H1 (cell line): Measurements from ENCODE around the gene MLLT11. TPM values are rescaled to one million over a fixed set of nuclear protein-coding genes. Genes with fewer than 3 reads are reported as not detected.

Experiments used
- polyA plus RNA-seq, 7 experiments: library from polyadenylated mRNA; depleted of rRNA in 3 of 7; stranded (reverse) in 5 of 7; unstranded in 2 of 7; fragments of >200 nt in 5 of 7; fragments of 200-250 nt in 2 of 7; gene quantifications; 1 replicate in 5 of 7; 2 replicates in 1 of 7; 4 replicates in 1 of 7; pipeline versions ENCODE4 v1.2.1 to v1.2.3, GENCODE V29; 2011 to 2013; ENCODE audit warnings: missing spikeins in 2 of 7, mixed read lengths in 2 of 7
- small RNA-seq: library from polyadenylated mRNA; stranded (forward); fragments of <200 nt; extraction: miRNeasy Mini kit (QIAGEN cat#:217004); gene quantifications from one replicate; pipeline ENCODE3, GENCODE V24; 2013; ENCODE audit not compliant: insufficient read depth
- total RNA-seq: library from RNA; stranded (reverse); fragmentation: NEBNext Ultra II Directional; extraction: Animal tissue kit (Norgen Biotek cat#: 25700); gene quantifications from 2 replicates; pipeline ENCODE4 v1.2.1, GENCODE V29; 2021

The MLLT11 gene
- total and polyA plus RNA-seq, 2 of the 8 experiments (the other 6 are each of a cell fraction or from before 2014, with no cell fraction given): 13.7 to 18.1 TPM

Small RNA genes within 50 kb of the gene (small RNA-seq; reads per million reads assigned to genes)
- not detected for gene RNU6-884P

Other genes with a start within 250 kb of the MLLT11 start
- gene ARNT, start 183.8 kb upstream of the MLLT11 start, total RNA-seq: 28.5 and 29.4 TPM in 2 replicates
- 18.6 and 19.0 TPM in 2 replicates for gene ARNT, start 183.8 kb upstream of the MLLT11 start, polyA plus RNA-seq (2011; rRNA removed)
- gene CTXND2, start 173.3 kb upstream of the MLLT11 start, total RNA-seq: not detected in 2 replicates
- not detected in 2 replicates for gene CTXND2, start 173.3 kb upstream of the MLLT11 start, polyA plus RNA-seq (2011; rRNA removed)
- 48.8 and 49.9 TPM in 2 replicates for gene SETDB1, start 134.0 kb upstream of the MLLT11 start, total RNA-seq
- 26.9 and 27.5 TPM in 2 replicates for gene SETDB1, start 134.0 kb upstream of the MLLT11 start, polyA plus RNA-seq (2011; rRNA removed)
- 237 and 241 TPM in 2 replicates for gene CERS2, start 85.6 kb upstream of the MLLT11 start, total RNA-seq
- gene CERS2, start 85.6 kb upstream of the MLLT11 start, polyA plus RNA-seq (2011; rRNA removed): 153 and 216 TPM in 2 replicates
- 1.5 and 1.8 TPM in 2 replicates for gene ANXA9, start 78.1 kb upstream of the MLLT11 start, total RNA-seq
- 3.3 and 3.5 TPM in 2 replicates for gene ANXA9, start 78.1 kb upstream of the MLLT11 start, polyA plus RNA-seq (2011; rRNA removed)
- gene MINDY1, start 53.5 kb upstream of the MLLT11 start, total RNA-seq: 10.6 and 11.4 TPM in 2 replicates
- gene MINDY1, start 53.5 kb upstream of the MLLT11 start, polyA plus RNA-seq (2011; rRNA removed): 10.3 and 11.5 TPM in 2 replicates
- 27.5 and 32.8 TPM in 2 replicates for gene PRUNE1, start 51.9 kb upstream of the MLLT11 start, total RNA-seq
- gene PRUNE1, start 51.9 kb upstream of the MLLT11 start, polyA plus RNA-seq (2011; rRNA removed): 42.8 and 54.2 TPM in 2 replicates
- gene BNIPL, start 23.8 kb upstream of the MLLT11 start, total RNA-seq: 2.3 and 2.4 TPM in 2 replicates
- 3.3 and 3.5 TPM in 2 replicates for gene BNIPL, start 23.8 kb upstream of the MLLT11 start, polyA plus RNA-seq (2011; rRNA removed)
- gene C1orf56, start 12.6 kb upstream of the MLLT11 start, total RNA-seq: 3.0 and 5.0 TPM in 2 replicates
- gene C1orf56, start 12.6 kb upstream of the MLLT11 start, polyA plus RNA-seq (2011; rRNA removed): 3.4 and 5.6 TPM in 2 replicates
- 67.8 and 74.1 TPM in 2 replicates for gene CDC42SE1, start 775 bp upstream of the MLLT11 start, total RNA-seq
- gene CDC42SE1, start 775 bp upstream of the MLLT11 start, polyA plus RNA-seq (2011; rRNA removed): 29.0 and 30.5 TPM in 2 replicates
- 1.9 and 2.4 TPM in 2 replicates for gene GABPB2, start 10.4 kb downstream of the MLLT11 start, total RNA-seq
- 1.4 and 1.8 TPM in 2 replicates for gene GABPB2, start 10.4 kb downstream of the MLLT11 start, polyA plus RNA-seq (2011; rRNA removed)
- gene SEMA6C, start 86.2 kb downstream of the MLLT11 start, total RNA-seq: 15.7 and 17.5 TPM in 2 replicates
- 12.2 and 22.7 TPM in 2 replicates for gene SEMA6C, start 86.2 kb downstream of the MLLT11 start, polyA plus RNA-seq (2011; rRNA removed)
- not detected in 2 replicates for gene TNFAIP8L2, start 96.3 kb downstream of the MLLT11 start, total RNA-seq
- not detected in 2 replicates for gene TNFAIP8L2, start 96.3 kb downstream of the MLLT11 start, polyA plus RNA-seq (2011; rRNA removed)
- gene LYSMD1, start 105.5 kb downstream of the MLLT11 start, total RNA-seq: 4.9 and 6.0 TPM in 2 replicates
- gene LYSMD1, start 105.5 kb downstream of the MLLT11 start, polyA plus RNA-seq (2011; rRNA removed): 2.4 and 2.5 TPM in 2 replicates
- gene SCNM1, start 105.7 kb downstream of the MLLT11 start, total RNA-seq: 44.5 and 46.2 TPM in 2 replicates
- 13.6 and 17.3 TPM in 2 replicates for gene SCNM1, start 105.7 kb downstream of the MLLT11 start, polyA plus RNA-seq (2011; rRNA removed)
- gene TMOD4, start 115.6 kb downstream of the MLLT11 start, total RNA-seq: not detected in 2 replicates
- 0.42 and 0.63 TPM in 2 replicates for gene TMOD4, start 115.6 kb downstream of the MLLT11 start, polyA plus RNA-seq (2011; rRNA removed)
- gene VPS72, start 129.8 kb downstream of the MLLT11 start, total RNA-seq: 114 and 121 TPM in 2 replicates
- 86.6 and 86.8 TPM in 2 replicates for gene VPS72, start 129.8 kb downstream of the MLLT11 start, polyA plus RNA-seq (2011; rRNA removed)
- gene PIP5K1A, start 138.2 kb downstream of the MLLT11 start, total RNA-seq: 72.5 and 87.5 TPM in 2 replicates
- 96.0 and 105 TPM in 2 replicates for gene PIP5K1A, start 138.2 kb downstream of the MLLT11 start, polyA plus RNA-seq (2011; rRNA removed)
- 216 and 226 TPM in 2 replicates for gene PSMD4, start 194.3 kb downstream of the MLLT11 start, total RNA-seq
- 284 and 293 TPM in 2 replicates for gene PSMD4, start 194.3 kb downstream of the MLLT11 start, polyA plus RNA-seq (2011; rRNA removed)
- 43.0 and 45.9 TPM in 2 replicates for gene ZNF687, start 221.9 kb downstream of the MLLT11 start, total RNA-seq
- gene ZNF687, start 221.9 kb downstream of the MLLT11 start, polyA plus RNA-seq (2011; rRNA removed): 69.9 and 91.9 TPM in 2 replicates